SH-SY5Y (cell line): ENCODE measurements around the gene CDH16.

Experiments
- GATA2 ChIP-seq: IDR thresholded peaks from 2 replicates; pipeline ENCODE4 v1.6.1; 2011; ENCODE audit warnings: mild to moderate bottlenecking, low read depth, low read length
- GATA3 ChIP-seq: IDR thresholded peaks from 2 replicates; pipeline ENCODE4 v1.6.1; 2011; ENCODE audit warnings: low read depth, mild to moderate bottlenecking, low read length, moderate library complexity

DNA sequence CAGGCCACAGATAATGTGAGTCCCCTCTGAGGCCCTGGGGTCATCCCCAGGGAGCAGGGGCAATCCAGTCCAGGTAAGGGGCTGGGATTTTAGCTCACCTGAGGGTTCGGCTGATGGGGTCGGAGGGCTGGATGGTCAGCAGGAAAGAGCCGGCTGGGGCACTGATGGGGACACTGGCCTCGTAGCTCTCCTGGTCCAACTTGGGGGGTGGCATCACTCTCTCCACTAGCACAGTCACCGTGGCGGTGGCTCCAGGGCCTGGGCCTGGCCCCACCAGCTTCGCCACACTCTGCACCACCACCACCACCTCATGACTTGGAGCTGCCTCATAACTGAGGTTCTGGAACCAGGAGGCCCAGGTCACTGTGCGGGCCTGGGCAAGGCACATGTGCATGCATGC is 6.9 kb downstream of the CDH16 start:
- TF ChIP-seq GATA2 (no peak), GATA3 (no peak)
